SU-DHL-6 (cell line): ENCODE data around the gene BPIFA2.

Experiments
- H2AFZ ChIP-seq: fragments of 200-600 bp; sonication (generic); 2 replicates; pipeline ENCODE4 v1.6.1; 2014; ENCODE audit warnings: low read depth, mild to moderate bottlenecking, moderate library complexity, mixed read lengths, antibody characterized with exemption, low read length; ENCODE audit not compliant: severe bottlenecking
- H3F3A ChIP-seq: fragments of 200-600 bp; shearing (Covaris generic); 2 replicates; pipeline ENCODE4 v1.6.0; 2016; ENCODE audit warnings: antibody characterized with exemption, mild to moderate bottlenecking; ENCODE audit not compliant: insufficient read depth
- H3K27ac ChIP-seq: fragments of 200-600 bp; sonication (generic); 2 replicates; pipeline ENCODE4 v1.5.1; 2016; ENCODE audit warnings: low read depth, mild to moderate bottlenecking, low read length, moderate library complexity, mixed read lengths
- H3K27me3 ChIP-seq: fragments of 200-600 bp; sonication (generic), shearing (Covaris generic); 2 replicates; pipeline ENCODE4 v1.6.0; 2014; ENCODE audit warnings: mild to moderate bottlenecking, low read length
- H3K36me3 ChIP-seq: fragments of 200-600 bp; sonication (generic); 2 replicates; pipeline ENCODE4 v1.6.1; 2014; ENCODE audit warnings: mild to moderate bottlenecking, low read length, mixed read lengths
- H3K4me2 ChIP-seq: fragments of 300-600, 200-600 bp; shearing (Covaris generic), sonication (generic); 2 replicates; pipeline ENCODE4 v1.6.0; 2014; ENCODE audit warnings: low read length, low read depth, mild to moderate bottlenecking; ENCODE audit not compliant: poor library complexity, severe bottlenecking
- H3K4me3 ChIP-seq: fragments of 200-600 bp; sonication (generic); 2 replicates; pipeline ENCODE4 v1.5.1; 2014; ENCODE audit warnings: antibody characterized with exemption, low read length, mild to moderate bottlenecking, mixed read lengths; ENCODE audit not compliant: insufficient read depth, poor library complexity, severe bottlenecking
- H3K79me2 ChIP-seq: fragments of 200-600 bp; sonication (generic); 2 replicates; pipeline ENCODE4 v1.6.1; 2014; ENCODE audit warnings: mild to moderate bottlenecking, low read length, moderate library complexity; ENCODE audit not compliant: insufficient read depth
- H3K9ac ChIP-seq: fragments of 200-600 bp; sonication (generic); 2 replicates; pipeline ENCODE4 v1.7.0; 2014; ENCODE audit warnings: mild to moderate bottlenecking, low read length
- H3K9me2 ChIP-seq: fragments of 200-600 bp; sonication (generic); replicated peaks from 2 replicates; pipeline ENCODE4 v1.6.1; 2014; ENCODE audit warnings: low read length; ENCODE audit not compliant: insufficient read depth
- H3K9me3 ChIP-seq: fragments of 200-600 bp; sonication (generic); 2 replicates; pipeline ENCODE4 v1.6.1; 2014; ENCODE audit warnings: low read length, mixed read lengths; ENCODE audit not compliant: insufficient read depth
- H4K20me1 ChIP-seq: fragments of 200-600 bp; sonication (generic); 2 replicates; pipeline ENCODE4 v1.6.1; 2014; ENCODE audit warnings: low read depth, mild to moderate bottlenecking, antibody characterized with exemption, low read length, moderate library complexity, mixed read lengths
- EZH2phosphoT487 ChIP-seq: fragments of 200-600 bp; sonication (generic), shearing (Covaris generic); conservative IDR thresholded peaks from 2 replicates; pipeline ENCODE4 v1.6.1; 2018; ENCODE audit warnings: mild to moderate bottlenecking, antibody characterized with exemption, low read length, moderate library complexity, mixed read lengths
- TF ChIP-seq, protein P1 (sequence below): fragments of 200-600 bp; sonication (generic); IDR thresholded peaks from one replicate; pipeline ENCODE4 v1.5.1; 2017; ENCODE audit warnings: antibody characterized with exemption, mild to moderate bottlenecking, low read length, moderate library complexity; ENCODE audit not compliant: insufficient read depth, poor library complexity, severe bottlenecking

BPIFA2 gene

DNA sequence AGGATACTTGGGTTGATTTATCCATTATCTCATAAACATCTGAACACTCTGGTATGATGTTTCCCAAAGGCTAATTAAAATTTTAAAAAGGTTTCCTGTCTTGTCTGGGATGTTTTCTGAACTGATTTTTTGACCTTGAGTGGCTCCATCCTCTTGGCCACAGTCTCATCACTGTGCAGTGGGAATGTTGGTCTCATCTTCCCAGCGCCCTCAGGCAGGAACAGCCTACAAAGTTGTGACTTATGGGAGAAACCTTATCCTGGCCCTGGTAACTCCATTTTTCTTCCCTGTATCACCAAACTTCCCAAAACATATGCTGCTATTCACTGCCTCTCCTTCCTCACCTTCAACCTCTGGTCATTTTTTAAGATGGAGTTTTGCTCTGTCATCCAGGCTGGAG is 42.4 kb downstream of the BPIFA2 start:
- Histone ChIP-seq H3K9me3 (no peaks in the 10 kb centered on the region), H4K20me1 (no peaks in the 10 kb centered on the region), H3K9ac (no peak overlapping the region), H3K27ac (no peak overlapping the region), H3K4me3 (no peak overlapping the region), H3K79me2 (no peaks in the 10 kb centered on the region), H3F3A (no peaks in the 10 kb centered on the region), H3K36me3 (no peaks in the 10 kb centered on the region), H3K9me2 (no peaks in the 10 kb centered on the region), H3K4me2 (no peak overlapping the region), H3K27me3 (no peaks in the 10 kb centered on the region), H2AFZ (no peak overlapping the region)
- TF ChIP-seq EZH2phosphoT487 = no peak
- TF ChIP-seq, protein P1, sequence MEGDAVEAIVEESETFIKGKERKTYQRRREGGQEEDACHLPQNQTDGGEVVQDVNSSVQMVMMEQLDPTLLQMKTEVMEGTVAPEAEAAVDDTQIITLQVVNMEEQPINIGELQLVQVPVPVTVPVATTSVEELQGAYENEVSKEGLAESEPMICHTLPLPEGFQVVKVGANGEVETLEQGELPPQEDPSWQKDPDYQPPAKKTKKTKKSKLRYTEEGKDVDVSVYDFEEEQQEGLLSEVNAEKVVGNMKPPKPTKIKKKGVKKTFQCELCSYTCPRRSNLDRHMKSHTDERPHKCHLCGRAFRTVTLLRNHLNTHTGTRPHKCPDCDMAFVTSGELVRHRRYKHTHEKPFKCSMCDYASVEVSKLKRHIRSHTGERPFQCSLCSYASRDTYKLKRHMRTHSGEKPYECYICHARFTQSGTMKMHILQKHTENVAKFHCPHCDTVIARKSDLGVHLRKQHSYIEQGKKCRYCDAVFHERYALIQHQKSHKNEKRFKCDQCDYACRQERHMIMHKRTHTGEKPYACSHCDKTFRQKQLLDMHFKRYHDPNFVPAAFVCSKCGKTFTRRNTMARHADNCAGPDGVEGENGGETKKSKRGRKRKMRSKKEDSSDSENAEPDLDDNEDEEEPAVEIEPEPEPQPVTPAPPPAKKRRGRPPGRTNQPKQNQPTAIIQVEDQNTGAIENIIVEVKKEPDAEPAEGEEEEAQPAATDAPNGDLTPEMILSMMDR = no peak

DNA sequence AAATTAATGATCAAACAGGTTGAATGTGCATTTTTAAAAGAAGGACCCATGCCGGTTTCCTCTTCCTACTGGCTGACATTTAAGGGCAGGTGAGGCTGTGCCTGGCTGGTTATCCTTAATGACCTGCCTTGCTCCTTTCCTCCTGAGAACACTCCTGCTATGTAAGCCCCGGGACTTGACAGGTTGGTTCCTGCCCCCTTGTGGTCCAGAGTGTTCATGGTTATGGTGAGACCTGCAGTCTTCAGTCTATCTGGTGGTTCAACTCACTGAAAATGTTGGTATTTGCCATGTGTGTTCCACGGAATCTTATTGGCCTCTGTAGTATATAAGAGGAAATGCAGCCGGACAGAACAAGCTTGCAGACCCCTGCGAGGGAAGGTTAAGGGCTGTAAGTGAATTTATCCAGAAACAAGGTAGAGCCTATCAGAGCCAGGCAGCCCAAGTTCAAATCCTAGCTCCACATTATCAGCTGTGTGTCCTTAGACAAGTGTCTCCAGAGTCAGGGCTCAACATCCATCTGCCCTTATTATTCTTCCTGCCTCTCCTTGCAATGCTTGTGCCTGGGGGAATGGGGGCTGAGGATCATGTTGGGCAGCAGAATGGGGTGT is 44.0 kb downstream of the BPIFA2 start:
- Histone ChIP-seq H3K4me3 (no peak overlapping the region), H2AFZ (no peak overlapping the region), H3K9ac (no peak overlapping the region), H4K20me1 (no peaks in the 10 kb centered on the region), H3K27me3 (no peaks in the 10 kb centered on the region), H3K79me2 (no peaks in the 10 kb centered on the region), H3K9me2 (no peaks in the 10 kb centered on the region), H3K9me3 (no peaks in the 10 kb centered on the region), H3K36me3 (no peaks in the 10 kb centered on the region), H3K27ac (no peak overlapping the region), H3K4me2 (no peak overlapping the region), H3F3A (no peaks in the 10 kb centered on the region)
- no peak for TF ChIP-seq EZH2phosphoT487
- TF ChIP-seq, protein P1 = peak; percentile 31

DNA sequence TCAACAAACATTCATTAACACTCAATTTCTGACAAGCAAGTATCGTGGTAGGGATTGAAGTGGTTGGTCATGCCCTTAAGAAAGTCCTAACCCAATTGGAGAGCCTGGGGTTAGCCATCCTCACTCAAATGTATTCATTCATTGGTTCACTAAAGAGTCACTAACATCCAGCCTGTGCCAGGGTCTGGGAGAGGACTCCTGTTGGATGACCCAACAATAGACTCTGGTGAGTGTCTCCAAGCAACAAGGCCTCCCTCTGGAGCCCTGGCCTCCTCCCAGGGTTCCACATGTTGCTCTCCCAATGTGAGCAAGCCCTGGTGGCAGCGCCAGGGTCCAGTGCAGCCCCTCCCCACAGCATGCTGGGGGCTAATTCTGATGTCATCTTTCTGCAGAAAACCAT is 49.1 kb downstream of the BPIFA2 start, which contains the start of gene BPIFA3:
Gene BPIFA3, plus strand, starts transcription at position 301 of the 400 bp plus-strand sequence. CDS start 185 bp downstream, outside the sequence.
- Histone ChIP-seq H3K27me3 (no peaks in the 10 kb centered on the region), H3K9me2 (no peaks in the 10 kb centered on the region), H3K9me3 (no peaks in the 10 kb centered on the region), H3K9ac (no peak within 1 kb of the TSS), H3K79me2 (no peaks in the 10 kb centered on the region), H3K27ac (no peak within 1 kb of the TSS), H3F3A (no peaks in the 10 kb centered on the region), H3K4me2 (no peak within 1 kb of the TSS), H4K20me1 (no peaks in the 10 kb centered on the region), H3K4me3 (no peak within 1 kb of the TSS), H2AFZ (no peak within 1 kb of the TSS), H3K36me3 (no peaks in the 10 kb centered on the region)
- TF ChIP-seq, protein P1 = no peak
- TF ChIP-seq EZH2phosphoT487 = no peak
